Fibroblast of peridontal ligament (primary cell): ENCODE measurements around the gene ERICH3.
"Not testable (repeated sequence)": the region's sequence is repeated elsewhere in the genome, so short reads cannot be mapped to it uniquely, and the experiment has no call there.

Experiments used
- DNase-seq: peaks from one replicate; pipeline ENCODE4 v3.0.0-alpha.2; 2010; ENCODE audit errors: extremely low read depth

ERICH3 gene

DNA sequence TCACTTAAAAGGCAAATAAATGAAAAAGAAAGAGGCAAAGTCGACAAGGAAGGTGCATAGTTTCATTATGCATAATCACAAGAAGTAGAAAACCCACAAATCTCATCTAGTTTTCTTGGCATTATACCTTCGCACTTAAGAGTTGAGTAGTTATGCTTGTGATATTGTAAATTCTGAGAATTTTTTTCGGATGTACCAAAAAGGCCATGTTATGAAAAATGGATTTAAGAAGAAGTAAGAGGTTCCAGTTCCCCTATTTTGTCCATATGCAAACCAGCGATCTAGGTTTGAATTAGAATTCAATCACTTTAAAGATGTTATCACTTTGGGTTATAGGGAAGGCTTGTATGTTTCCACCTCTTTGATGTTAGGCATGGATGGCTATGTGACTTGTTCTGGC, 7.9 kb upstream of the ERICH3 start:
- DNase-seq, result no peak

DNA sequence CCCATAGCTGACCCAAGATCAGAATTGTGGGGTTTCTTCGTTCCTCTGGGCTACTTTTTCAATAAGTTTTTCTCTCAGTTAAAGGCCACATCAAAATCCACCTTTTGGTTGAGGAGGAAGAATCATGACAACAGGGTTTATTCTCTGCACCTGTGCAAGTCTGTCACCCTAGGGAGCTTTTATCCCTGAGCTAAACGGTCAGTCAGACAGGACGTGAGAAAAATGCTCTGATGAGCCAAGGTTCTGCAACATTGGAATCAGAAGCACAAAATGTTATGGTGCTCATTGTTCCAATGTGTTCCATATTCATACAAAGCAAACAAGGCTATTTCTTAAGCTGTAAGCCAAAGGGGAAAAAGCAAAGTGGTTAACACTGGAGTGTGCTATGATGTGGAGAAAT, 7.4 kb upstream of the ERICH3 start:
- DNase-seq, result no peak

DNA sequence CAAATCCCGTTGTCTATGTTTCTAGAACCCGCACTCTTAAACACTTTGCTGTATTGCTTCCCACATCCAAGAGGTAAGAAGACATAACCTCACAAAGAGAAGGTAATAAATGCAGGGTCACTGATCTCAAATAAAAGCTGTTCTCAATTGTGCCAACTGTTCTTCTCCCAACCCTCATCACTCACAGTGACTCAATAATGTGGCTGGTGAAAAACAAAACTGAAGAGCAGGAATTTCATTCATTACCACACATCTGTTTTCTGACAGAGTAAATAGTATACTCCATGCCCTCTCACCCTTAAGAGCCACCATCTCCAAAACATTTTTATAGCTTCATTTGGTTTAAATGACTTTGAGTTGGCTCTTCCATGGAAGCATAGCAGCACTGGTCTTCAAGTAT, 6.2 kb upstream of the ERICH3 start:
- DNase-seq, result peak; percentile 18

DNA sequence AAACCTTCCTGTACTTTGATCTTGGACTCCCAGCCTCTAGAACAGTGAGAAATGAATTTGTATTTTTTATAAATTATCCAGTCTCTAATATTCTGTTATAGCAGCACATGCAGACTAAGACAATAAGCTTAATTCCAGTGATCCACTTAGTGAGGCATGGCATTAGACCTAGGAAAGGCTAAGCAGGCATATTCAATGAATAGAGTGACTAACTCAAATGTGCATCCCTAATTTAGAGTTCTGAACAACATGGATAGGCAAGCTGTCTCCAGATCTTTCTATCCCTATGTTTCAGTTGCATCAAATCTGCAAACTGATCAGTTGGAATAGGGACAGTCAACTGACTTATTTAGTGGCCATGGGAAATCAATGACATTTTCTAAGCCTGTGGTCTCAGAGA, 4.3 kb upstream of the ERICH3 start:
- no peak for DNase-seq

DNA sequence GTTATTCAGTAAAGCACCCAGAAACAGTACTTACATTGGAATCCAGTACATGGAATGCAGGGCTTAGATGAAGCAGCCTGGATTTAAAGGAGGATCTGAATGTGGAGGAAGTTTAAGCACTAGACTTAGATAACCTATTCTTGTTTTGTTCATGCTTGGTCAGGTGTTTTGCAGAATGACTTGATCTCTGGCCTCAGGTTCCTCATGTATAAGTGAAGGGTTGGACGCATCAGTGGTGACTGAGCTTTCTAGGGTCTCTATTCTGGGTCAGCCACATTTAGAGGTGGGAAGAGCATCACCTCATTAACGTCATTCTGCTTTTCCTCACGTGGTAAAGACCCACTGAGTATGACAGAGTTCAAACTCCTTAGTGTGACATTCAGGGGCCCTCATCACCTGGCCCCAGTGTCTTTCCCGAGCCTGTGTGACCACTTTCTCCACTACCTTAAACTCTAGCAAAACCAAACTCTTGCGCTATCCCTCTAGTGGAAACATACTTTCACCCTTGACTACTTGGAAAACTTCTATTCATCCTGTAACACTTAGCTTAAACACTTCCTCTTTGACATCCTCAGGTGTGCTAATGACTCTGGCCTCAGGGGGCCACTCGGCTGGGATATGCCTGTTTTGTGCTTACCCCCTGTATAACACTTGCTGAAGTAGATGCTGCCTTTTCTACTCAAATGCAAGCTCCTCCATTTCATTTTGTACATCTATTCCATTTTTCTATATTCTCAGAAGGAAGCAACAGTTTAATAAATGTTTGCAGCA, 871 bp upstream of the ERICH3 start:
- DNase-seq, result no peak

DNA sequence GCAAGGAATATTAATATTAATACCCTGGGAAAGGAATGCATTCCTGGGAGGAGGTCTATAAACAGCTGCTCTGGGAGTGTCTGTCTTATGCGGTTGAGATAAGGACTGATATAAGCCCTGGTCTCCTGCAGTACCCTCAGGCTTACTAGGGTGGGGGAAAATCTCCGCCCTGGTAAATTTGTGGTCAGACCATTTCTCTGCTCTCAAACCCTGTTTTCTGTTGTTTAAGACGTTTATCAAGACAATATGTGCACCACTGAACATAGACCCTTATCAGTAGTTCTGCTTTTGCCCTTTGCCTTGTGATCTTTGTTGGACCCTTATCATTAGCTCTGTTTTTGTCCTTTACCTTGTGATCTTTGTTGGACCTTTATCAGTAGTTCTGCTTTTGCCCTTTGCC, 2.7 kb downstream of the ERICH3 start:
- DNase-seq, result not testable (repeated sequence)

DNA sequence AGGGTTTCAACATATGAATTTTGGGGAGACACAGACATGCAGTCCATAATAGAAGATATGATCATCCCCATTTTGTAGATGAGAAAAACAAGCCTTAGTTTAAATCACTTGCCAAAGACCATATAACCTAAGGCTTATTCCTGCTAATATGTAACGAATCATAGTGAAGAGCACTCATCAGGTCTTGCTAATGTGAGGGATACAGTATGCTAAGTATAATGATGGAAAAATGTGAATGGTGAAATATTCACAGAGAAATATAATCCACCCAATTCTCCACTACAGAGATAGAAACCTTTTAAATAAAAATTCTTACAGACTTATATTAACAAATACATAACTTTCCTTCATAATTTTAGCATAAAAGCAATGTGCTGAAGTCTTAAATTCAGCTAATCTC, 18.9 kb downstream of the ERICH3 start:
- DNase-seq, result no peak

DNA sequence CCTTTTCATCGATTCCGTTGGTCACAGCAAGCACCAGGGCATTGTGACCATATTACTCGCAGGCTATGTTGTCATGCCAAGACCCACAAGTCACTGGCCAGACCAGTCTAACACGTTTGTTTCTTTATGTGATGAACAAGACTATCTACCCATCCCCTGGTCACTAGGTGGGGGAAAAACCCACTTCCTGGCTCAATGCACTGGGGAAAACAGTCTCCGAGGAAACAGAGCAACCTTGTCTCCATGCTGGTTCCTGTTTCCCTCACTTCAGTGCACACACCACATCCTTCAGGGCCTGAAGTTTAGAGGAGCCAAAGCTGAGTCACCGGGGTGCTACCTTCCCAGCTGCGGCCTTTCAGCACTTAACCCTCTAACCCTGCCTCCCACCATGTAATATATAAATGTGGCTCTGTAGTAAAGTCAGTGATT, 20.9 kb downstream of the ERICH3 start:
- peak; percentile 57 for DNase-seq

DNA sequence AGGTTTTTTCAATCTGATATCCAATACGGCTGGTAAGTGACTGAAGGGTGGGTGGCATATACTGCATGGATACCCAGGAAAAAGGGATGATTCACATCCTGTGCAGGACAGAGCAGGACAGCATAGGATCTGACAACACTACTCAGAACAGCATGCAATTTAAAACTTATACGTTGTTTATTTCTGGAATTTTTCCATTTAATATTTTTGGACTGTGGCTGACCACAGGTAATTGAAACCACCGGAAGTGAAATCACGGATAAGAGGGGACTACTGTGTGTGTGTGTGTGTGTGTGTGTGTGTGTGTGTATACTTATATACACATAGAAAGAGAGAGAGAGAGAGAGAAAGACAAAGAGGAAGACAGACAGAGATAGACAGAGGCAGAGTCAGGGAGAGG, 23.0 kb downstream of the ERICH3 start:
- DNase-seq, result peak; percentile 64

DNA sequence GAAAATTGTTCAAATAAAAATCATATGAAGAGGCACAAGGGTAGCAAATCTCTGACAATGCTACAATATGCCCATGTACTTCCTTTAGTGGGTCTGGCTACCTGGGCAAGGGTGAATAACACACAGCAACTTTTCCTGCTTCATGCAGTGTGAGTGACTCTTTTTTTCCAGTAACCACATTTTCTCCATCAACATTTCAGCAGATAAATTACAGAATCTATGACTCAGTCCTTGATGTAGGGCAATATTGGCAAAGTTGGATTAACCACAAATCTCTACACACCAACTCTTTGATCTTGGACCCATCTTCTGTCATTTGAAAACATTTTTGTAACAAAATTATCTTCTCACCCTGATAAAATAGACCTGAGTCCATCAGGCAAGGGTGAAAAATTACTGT, 31.7 kb downstream of the ERICH3 start:
- DNase-seq, result peak; percentile 52

DNA sequence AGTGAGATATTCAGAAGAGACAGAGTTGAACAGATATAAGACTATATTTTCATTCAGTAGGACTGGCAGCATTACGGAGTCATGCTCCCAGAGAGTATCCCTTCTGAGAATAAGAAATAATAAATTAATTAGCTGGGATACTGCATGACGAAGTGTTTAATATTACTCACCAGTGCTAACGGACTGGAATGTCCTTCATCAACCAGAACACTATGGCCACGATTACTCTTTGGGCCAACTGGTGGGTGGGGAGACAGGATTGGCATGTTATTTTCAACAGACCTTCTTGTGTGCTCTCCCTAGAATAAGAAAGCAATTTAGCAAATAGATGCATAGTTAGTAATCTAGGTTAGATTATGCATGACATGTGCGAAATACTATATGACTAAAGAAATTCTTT, 32.4 kb downstream of the ERICH3 start:
- no peak for DNase-seq

DNA sequence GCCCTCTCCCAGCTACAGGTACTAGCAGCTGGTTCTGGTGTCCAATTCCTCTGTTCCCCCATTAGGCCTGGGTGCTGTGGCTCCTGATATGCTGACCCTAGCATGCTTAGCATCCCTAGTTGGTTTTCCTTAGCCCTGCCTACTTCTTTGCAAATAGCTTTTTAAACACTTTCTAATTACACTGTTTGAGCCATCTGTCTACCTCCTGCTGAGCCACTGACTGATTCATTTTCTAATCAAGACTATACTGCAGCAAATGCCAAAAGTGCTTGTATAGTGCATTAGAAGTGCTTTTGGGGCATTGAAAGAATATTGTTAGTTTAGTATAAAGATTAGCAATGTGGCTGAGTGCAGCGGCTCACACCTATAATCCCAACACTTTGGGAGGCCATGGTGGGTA, 36.3 kb downstream of the ERICH3 start:
- DNase-seq, result no peak

DNA sequence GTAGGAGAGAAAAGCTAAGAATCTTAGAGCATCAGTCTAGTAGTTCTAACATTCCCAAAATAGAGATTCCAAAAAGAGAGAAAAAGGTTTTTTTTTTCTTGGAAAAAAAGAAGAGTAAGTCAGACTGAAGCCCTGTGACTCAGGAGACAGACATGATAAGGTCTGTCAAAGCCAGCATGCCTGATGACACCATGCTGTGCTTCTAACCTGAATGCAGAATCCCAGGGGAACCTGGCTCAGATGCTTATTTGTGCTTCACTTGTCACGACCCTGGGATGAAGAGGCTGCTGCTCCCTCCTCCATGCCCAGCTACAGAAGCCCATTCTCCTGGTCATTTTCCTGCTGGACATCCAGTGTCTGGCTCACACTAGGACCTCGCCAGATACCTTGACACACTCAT, 44.3 kb downstream of the ERICH3 start:
- DNase-seq, result no peak

DNA sequence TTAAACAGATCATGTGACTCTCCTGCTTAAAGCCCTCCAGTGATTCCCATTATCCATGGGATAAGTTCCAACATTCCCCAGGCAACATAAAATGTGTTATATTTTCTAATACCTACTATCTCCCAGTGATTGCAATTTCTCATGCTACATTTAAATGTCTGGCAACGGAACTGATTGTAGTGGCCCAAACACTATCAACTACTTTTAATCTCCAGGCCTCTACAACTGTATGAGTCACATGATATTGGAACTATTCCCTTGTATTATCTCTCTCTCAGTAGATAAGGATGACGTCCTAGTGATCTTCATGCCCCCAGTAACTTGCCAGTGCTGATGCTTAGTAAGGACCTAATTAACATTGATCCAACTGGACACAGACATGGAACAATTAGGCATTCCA, 49.9 kb downstream of the ERICH3 start:
- no peak for DNase-seq

DNA sequence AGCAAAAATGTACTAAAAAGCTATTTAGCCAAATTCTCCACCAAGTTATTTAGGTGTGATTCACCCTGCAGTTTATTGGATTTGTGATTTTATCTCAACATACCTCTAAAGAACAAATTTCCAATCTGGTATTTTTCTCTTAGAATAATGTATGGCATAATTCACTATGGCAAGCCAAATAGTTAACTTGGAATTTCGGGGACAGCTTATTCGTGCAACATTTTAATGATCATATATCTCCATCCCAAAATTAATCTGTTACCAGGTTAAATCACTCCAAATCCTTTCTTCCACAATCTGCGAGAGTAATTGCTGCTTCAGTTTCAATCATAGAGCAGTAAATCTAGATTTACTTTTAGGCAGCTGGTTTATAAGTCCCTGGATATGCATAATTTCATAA, 53.4 kb downstream of the ERICH3 start:
- no peak for DNase-seq

DNA sequence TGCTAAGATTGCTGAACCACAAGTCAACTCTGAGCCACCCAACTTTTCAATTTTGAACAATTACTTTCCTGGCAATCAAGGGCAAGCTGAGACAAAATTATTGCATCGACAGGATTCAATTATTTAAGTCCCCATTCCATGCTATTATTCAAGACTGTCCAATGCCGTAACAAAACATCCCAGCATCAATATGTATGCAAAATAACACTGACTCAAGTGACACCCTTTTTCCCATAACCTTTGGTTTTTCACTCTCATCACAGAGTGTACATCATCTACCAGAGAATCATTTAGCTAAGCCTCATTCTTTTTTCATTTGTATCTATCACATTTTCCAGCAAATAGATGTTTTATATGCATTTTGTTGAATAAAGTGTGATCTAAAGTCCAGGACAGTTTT, 54.6 kb downstream of the ERICH3 start:
- no peak for DNase-seq

DNA sequence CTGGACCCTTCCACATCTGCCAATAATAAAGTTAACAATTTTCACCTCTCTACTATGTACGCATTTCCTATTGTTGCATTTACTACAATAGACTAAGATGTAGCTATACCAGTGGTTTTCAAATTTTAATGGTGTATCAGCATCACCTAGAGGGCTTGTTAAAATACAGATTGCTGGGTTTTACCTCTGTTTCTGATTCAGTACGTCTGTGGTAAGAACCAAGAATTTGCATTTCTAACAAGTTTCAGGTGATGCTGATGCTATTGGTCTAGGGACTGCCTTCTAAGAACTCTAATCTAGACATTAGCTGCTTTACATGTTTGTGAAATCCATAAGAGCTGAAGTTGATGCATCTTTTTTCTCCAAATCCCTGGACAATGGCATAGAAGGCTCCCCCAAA, 59.7 kb downstream of the ERICH3 start:
- no peak for DNase-seq

DNA sequence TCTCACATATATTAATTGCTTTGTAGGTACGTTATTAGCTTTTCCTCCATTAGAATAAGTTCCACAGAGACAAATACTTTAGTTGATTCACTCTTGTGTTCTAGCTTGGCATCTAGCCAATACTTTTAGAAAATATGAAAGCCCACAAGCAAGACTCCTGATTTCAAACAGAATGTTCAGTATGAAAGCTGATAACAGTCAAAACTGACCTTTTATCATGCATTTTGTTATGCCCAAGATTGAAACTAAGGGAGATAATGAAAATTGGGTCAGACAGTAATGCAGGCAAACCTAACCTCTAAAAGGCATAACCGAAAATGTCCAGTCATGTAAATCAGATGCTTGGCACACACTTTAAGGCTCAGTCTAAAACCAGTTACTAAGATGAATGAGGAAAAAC, 61.7 kb downstream of the ERICH3 start:
- no peak for DNase-seq

DNA sequence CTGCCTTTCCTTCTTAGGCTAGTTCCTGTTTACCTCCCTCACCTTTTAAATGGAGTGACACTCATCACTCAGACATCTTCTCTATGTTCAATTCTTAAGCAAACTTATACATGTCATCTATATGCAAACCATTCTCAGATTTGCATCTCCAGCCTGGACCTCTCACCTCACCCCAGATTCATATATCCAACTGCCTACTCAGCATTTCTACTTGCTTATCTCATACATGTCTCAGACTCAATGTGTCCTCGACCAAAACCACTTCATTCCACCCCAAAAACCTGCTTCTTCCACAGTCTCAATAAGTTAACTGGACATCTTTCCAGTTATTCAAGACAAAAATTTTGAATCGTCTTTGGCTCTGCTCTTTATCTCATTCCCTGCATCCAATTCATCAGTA, 62.6 kb downstream of the ERICH3 start:
- DNase-seq, result no peak

DNA sequence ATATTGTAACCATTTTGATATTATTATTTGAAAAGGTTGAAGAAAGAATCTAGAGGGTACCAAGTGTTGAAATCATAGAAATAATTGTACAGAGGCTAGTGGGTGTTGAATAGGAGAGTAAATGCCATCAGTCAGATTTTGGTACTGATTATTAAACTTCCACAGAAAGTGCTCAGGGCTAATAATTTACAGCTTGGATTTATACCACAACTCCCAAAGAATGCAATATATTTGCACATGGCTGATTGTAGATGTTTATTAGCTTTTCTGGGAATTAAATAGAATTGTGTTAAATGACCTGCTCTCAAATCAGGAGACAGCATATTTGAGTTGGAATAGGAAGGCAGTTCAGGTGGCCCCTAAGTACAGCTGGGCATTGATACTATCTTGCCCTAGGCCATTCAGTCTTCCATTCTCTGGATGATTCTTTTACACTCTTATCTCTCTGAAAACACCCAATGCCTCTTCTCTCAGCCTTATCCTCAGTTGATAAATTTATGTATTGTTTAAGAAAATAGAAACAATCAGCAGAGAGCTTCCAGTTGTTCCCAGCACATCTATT, 63.7 kb downstream of the ERICH3 start:
- no peak for DNase-seq

DNA sequence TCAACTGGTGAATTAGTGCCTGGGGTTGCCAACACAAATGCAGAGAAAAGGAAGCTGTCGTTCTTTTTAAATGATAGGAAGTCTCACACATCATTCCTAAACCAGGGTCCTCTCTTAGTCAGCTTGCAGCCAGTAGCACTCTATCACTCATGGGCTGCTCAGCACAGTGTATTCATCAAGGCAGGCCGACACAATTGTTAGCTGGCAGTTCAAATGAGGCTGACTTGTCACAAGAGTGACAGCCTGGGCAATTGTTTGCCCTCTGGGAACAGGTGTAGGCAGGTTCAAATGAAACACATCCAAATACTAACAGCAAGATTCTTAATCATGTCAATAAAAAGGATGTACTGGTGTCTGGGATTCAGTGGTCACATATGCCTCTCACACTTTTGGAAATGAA, 76.9 kb downstream of the ERICH3 start:
- DNase-seq, result no peak

DNA sequence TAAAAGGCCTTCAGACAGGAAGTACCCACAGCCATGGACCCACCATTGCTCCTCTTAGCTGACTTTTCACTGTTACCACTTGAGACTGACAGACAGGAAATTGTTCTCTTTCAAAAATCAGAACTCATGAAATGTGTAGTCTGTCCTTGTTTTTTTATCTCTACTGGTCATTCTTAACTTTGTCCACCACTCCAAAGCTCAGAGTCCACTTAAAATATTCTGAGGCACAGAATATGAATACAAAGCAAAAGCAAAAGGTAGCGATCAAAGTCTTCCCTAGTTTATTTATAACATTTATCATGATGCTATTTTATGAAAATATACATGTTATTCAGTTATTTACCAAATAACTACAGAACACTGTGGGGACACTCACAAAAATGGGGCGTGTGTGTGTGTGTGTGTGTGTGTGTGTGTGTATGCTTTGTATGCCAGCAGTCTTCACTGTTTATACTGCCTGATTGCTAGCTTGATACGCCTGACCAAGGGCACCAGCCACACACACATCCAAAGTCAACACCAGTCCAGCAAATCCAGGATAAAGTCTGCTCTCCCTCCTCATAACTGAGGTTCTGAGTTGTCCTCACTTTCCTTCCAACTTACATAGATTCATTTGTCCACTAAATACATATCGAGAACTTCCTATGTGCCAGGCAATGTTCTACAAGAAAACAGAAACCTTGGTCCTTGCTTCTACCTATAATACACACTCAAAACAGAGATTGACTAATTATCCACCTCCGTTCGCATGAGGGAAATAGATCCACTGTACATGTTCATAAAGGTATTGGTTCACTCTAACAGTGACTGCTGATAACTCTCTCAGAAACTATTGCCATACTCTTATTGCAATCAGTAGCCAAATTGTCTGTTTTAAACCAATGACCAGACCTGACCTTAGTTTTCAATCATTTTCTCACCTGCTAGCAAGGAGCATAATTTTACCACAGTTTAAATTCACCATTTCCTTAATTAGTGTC, 79.4 kb downstream of the ERICH3 start:
- DNase-seq, result no peak
